Middle frontal gyrus (tissue), 1 donor: ENCODE data around the gene POP7.

Source experiments
- DNase-seq: peaks from one replicate; pipeline ENCODE4 v3.0.0-alpha.2; 2015; ENCODE audit warnings: low spot score; ENCODE audit errors: extremely low spot score

The POP7 gene

DNA sequence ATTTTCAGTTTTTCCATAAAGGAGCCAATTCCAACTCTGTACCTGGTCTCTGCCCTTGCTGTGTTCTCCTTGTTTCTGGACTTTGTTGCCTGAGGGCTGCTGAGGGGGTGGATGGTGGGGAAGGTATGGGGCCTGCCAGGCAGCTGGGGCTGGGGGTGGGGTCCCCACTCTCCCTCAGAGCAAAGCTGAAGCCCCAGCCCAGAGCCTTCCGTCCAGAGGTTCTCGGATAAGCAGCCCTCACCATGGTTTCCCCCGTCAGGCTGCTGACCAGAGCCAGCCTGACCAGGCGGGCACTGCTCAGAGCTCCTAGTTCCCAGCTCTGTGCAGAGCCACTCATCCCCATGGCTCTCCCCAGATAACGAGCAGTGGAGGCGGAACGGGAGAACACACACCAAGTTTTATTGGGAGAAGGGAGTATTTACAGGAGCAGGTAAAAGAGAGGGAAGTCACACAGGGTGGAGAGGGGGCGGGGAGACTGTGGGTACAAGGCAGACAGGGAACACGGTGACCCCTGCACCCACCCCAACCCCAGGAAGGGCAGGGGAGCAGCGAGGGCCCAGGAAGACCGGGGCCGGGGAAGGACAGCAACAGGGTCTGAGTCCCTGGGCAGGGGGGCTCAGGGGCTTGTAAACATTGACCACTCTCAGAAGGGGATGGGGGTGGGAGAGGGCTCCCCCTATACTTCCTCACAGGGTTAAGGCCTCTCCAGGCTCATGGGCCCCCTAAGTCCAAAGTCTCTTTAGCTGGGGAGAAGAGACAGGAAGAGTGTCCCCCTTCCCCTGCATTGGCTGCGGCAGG is 26.6 kb upstream of the POP7 start:
- DNase-seq: no peak

- no peak for DNase-seq
Measured at GRCh38 chr7:100679927-100680575, 25.9 kb upstream of the POP7 start.

DNA sequence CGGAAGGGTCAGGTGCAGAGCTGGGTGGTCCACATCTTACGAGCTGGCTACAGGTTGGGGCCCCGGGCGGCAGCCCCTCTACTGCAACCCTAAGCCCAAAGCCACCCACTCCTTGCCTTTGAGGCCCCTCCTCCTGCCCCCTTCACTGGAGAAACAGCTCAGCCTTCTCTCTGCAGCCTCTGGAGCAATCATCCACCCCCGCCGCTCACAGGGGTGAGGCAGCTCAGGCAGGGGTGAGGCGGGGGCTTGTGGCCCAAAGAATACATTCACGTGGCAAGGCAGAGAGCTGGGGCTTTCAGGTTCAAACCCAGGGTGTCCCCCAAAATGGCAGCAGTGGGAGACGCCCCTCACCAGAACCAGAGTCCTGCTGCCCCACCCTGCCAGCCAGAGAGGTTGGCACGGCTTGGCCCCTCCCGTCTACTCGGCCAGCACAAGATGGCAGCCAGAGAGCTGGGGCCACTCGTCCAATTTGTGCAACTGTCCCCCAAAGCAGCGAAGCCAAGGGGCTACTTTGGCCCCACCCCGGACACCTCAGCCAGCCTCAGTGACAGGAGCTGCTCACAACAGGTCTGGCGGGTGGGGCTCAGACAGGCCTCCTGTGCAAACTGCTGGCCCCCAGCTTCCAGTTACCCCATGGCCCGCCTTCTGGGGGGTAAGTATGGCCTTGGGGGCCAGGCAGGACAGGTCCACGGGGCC is 25.2 kb upstream of the POP7 start:
- no peak for DNase-seq

GRCh38 chr7:100681491-100682227 is 24.3 kb upstream of the POP7 start:
- no peak for DNase-seq

DNA sequence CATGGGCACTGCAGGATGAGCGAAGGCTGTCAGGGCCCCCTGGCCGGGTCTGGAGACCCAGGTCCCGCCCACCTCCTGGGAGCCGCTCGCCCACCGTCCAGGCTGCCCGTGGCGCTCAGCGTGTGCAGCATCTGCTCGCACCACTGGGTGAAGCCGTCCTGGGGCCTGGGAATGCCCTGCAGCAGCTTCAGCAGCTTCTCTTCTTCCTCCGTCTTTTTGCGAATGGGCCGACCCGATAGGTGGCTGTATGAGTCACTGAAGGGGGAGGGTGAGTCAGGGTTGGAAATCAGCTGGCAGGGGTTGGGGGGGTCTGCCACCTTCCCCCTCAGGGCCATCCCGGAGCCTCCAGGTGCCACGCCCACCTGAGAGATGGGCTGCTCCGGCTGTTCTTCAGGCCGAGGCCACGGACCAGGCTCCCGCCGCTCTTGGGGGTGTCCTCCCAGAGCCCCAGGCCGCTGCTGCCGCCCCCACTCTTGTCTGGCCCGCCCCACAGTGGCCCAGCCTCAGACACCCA is 23.6 kb upstream of the POP7 start:
- DNase-seq: no peak

DNA sequence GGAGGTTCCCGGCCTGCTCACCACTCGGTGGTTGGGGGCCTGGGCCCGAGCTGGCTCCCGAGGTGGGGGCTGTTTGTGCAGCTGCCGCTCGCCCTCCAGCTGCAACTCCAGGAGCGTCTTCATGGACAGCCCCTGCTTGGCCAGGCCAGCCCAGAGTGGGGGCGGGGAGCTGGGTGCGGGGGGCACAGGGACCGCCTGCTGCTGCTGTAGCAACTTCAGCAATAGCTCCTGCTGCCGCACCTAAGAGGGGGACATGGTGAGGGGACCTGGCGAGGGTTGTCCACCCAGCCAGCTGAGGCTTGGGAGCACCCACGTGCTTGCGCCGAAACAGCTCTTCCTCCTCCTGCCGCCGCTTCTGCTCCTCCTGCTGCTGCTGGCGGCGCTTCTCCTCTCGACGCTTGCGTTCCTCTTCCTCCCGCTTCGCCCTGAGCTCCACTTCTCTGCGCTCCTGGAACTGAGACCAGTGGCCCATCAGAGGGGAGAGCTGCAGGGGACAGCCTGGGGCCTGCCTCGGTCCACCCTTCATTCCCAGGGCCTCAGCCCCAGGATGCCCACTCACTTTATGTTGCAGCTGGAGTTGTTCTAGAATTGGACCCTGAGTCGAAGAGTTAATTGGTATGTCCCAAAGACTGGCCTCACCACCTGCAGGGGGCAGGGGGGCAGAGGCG is 22.8 kb upstream of the POP7 start:
- DNase-seq: no peak

- no peak for DNase-seq
Measured at GRCh38 chr7:100683659-100684533, 22.0 kb upstream of the POP7 start.

- no peak for DNase-seq
Measured at GRCh38 chr7:100684534-100685042, 21.3 kb upstream of the POP7 start.

DNA sequence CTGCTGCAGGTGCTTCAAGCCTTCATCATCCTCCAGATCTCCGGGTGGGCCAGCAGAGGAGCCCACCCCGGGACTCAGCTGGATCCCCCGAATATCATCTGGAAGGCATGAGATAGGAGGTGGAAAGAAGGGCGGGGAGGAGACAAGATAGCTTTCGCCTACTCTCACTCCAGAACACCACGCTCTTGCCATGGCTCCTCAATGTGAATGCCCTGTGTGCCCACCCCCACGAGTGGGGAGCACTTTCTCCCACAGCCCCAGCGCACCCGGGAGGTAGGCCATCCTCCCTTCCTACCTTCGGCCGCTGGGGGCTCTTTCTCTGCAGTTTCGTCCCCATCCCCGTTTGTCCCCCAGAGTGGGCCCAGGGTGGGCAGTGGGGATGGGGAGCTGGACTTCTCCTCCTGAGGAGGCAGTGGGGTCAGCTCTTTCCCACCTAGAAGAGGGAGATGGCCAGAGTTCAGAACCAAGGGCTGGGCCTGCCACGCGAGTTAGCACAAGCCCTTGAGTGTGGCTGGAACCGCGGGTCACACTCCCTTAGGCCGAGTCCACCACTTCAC is 20.8 kb upstream of the POP7 start:
- no peak for DNase-seq

DNA sequence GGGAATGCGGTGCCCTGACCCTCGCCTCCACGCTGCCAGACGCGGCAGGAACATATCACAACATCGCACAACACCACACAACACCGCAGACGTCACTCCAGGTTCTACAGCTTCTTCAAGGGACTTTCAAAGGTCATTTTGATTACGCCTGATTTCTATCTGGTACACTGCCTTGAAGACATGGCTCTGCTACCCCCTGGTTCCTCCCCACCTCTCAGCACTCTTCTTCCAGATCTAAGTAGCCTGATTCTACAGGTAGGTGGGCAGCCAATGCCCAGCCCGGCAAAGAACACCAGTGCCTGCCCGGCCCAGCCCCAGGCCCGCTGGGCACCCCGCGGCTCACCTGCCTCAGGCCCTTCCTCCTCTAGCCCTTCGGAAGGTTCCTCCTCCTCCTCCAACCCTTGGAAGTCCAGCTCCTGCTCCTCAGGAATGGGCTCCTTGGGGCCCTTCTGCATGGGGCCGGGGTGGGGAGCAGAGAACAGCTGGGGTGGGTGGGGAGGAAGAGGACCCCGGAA is 20.2 kb upstream of the POP7 start:
- DNase-seq: no peak

DNA sequence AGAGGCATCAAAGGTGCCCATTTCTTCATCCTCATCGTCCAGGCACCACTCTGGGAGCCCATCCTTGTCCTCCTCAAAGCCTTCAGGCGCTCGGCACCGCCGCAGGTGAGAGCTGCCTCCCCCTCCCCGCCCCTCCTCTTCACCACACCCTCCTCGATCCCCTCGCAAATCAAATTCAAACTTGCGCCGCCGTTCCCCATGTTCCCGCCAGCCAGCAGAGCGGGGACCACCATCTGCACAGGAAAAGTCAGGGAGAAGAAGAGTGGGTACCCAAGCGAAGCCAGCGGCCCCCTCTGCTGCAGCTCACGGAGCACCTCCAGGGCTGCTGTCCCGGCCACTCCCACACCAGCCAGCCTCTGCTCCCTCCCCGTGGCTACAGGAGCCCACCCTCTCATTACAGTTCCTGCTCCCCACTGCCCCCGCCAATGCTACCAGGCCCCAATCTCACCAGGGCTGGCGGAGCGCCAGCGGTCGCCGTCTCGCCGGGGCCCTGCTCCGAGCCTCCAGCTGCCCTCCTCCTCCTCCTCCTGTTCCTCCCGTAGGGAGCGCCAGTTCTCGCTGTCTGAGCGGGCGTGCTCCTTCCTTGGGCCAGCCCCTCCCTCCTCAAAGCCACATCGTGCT is 19.6 kb upstream of the POP7 start:
- no peak for DNase-seq

- DNase-seq: no peak
Measured at GRCh38 chr7:100686822-100687211, 19.1 kb upstream of the POP7 start.

GRCh38 chr7:100687261-100687660 is 18.7 kb upstream of the POP7 start:
- DNase-seq: no peak

DNA sequence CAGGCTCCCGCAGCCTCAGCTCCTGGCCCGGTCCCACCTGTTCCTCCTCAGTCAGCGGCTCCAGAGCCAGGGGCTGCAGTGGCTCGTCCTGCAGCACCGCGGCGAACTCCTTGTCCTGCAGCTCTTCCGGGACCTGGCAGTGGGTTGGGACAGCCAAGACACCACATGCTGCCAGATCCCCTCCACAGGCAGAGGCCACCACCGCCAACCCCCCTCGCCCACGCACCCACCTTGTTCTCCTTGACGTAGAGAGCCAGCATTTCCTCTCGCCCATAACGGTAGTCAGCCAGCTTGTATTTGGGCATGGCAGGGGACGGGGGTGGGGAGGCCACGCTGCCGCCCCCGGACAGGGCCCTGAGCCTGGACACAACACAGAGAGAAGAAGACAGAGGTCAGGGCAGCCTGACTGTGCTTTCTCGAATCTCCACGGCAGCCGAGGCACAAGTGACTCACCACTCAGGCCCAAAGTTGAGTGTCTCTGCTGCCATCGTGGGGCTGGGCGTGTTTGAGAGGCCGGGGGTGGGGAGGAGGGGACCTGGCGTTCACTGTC is 18.1 kb upstream of the POP7 start:
- DNase-seq: no peak

GRCh38 chr7:100688326-100688860 is 17.5 kb upstream of the POP7 start:
- DNase-seq: no peak

DNA sequence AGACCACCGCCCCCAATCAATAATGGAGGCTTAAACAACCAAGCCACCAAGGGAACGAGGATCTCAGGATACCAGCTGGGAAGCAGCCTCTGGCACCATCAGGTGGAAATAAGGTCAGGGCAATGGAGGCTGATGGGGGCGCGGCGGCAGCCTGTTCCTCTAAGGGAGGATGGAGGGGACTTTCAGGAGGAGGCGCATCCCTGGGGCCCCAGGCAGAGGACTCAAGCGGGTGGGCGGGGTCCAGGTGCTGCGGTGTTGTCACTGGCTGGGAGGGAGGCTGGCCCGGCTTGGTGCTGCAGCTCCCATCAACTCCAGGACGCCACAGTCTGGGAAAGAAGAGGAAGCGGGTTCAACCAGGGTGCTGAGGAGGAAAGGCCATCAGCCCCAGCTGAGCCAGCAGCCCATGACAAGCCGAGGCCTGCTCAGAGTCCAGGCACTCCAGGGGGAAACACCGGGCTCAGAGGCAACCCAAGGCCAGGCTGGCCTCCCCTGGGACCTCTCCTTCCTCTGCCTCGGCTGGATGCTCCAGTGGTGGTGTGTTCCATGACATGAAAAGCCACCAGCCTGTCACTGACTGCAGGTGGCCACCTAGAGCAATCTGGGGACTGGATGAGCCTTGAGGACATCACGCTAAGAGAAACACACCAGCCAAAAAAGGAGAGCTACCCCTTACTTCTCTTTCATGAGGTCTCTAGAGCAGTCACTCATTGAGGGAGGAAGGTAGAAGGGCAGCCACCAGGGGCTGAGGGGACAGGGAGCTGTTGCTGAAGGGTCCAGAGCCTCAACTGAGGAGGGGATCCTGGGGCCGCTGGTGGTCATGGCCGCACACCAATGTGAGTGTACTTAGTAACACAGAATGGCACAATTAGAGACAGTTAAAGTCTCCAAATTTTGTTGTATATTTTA is 16.4 kb upstream of the POP7 start:
- DNase-seq: no peak
